CD4-positive, alpha-beta T cell (primary cell): Measurements from ENCODE around the gene TTYH2. TPM values are rescaled to one million over a fixed set of nuclear protein-coding genes. Genes with fewer than 3 reads are reported as not detected.

Source experiments
- ATAC-seq: fragments of 200-7000 bp; cut with Tn5 transposase; one replicate; pipeline ENCODE4 v1.10.0; 2022; ENCODE audit warnings: mild to moderate bottlenecking; ENCODE audit not compliant: poor library complexity
- CTCF ChIA-PET: fragments of 350-600 bp; sonication (Branson Sonifier 250); formaldehyde crosslinking; loops from one replicate; lab custom pipeline; 2021; ENCODE audit warnings: antibody characterized with exemption, inconsistent platforms; lab: Charles Lee
- POLR2A ChIA-PET: fragments of 350-600 bp; sonication (Branson Sonifier 250); formaldehyde crosslinking; loops from one replicate; lab custom pipeline; 2021; ENCODE audit warnings: antibody characterized with exemption, inconsistent platforms; lab: Charles Lee
- DNase-seq, 14 experiments: peaks; one replicate each; pipeline ENCODE4 v3.0.0-alpha.2; 2013 to 2020; ENCODE audit warnings: mixed read lengths in 2 of 14
- H3K27ac ChIP-seq, 2 donors: one replicate each; pipeline versions ENCODE4 v1.5.1 to v1.7.0; 2013; ENCODE audit warnings: low read length in 2 of 2, low read depth in 1 of 2, mild to moderate bottlenecking in 1 of 2
- H3K27me3 ChIP-seq, 2 experiments: 1 replicate in 1 of 2; 2 replicates in 1 of 2; pipeline versions ENCODE4 v1.6.1 to v1.7.0; 2013; ENCODE audit warnings: low read length in 2 of 2, control low read depth in 1 of 2, mild to moderate bottlenecking in 1 of 2, moderate library complexity in 1 of 2; ENCODE audit not compliant: insufficient read depth in 2 of 2, control insufficient read depth in 1 of 2
- H3K36me3 ChIP-seq: one replicate; pipeline ENCODE4 v1.6.1; 2013; ENCODE audit warnings: low read length, control low read depth; ENCODE audit not compliant: insufficient read depth
- H3K4me1 ChIP-seq: one replicate; pipeline ENCODE4 v1.6.1; 2013; ENCODE audit warnings: low read length, control low read depth; ENCODE audit not compliant: insufficient read depth
- H3K4me3 ChIP-seq: one replicate; pipeline ENCODE4 v1.5.1; 2013; ENCODE audit warnings: mild to moderate bottlenecking, low read length, moderate library complexity
- H3K9me3 ChIP-seq, 2 experiments: 1 replicate in 1 of 2; 2 replicates in 1 of 2; pipeline versions ENCODE4 v1.6.1 to v1.7.0; 2013; ENCODE audit warnings: low read length in 2 of 2, mild to moderate bottlenecking in 2 of 2, control low read depth in 1 of 2, moderate library complexity in 1 of 2; ENCODE audit not compliant: control insufficient read depth in 1 of 2, insufficient read depth in 1 of 2
- H3K27ac Mint-ChIP-seq: one replicate; pipeline ENCODE4 v1.8.0; 2020; ENCODE audit warnings: mixed read lengths
- H3K27me3 Mint-ChIP-seq: one replicate; pipeline ENCODE4 v1.8.0; 2021; ENCODE audit warnings: mixed read lengths
- H3K36me3 Mint-ChIP-seq: one replicate; pipeline ENCODE4 v1.8.0; 2021; ENCODE audit warnings: low read depth, mixed read lengths
- H3K4me1 Mint-ChIP-seq: one replicate; pipeline ENCODE4 v1.8.0; 2021; ENCODE audit warnings: low read depth, mixed read lengths
- H3K4me3 Mint-ChIP-seq: one replicate; pipeline ENCODE4 v1.8.0; 2020; ENCODE audit warnings: mild to moderate bottlenecking, mixed read lengths
- H3K9me3 Mint-ChIP-seq: one replicate; pipeline ENCODE4 v1.8.0; 2020; ENCODE audit warnings: mixed read lengths
- CTCF ChIP-seq: fragments of 200-600 bp; IDR thresholded peaks from one replicate; pipeline ENCODE4 v1.8.0; 2022; ENCODE audit warnings: antibody characterized with exemption, mild to moderate bottlenecking
- intact Hi-C, 2 experiments: fragments of 100-400 bp; cut with DNase I in 1 of 2; cut with micrococcal nuclease in 1 of 2; formaldehyde crosslinking; loops; one replicate each; pipeline versions ENCODE4 v1.15.1 to v1.9.0; 2023 to 2025; cut with DNase I, micrococcal nuclease
- total RNA-seq, 174 experiments: library from RNA in 2 of 174; stranded (reverse) in 2 of 174; gene quantifications; one replicate each; pipeline ENCODE4 v1.2.3 and lab custom pipeline; 2021 to 2026

Gene TTYH2
- total RNA-seq, 2 experiments from 2014 or later = 4.4 to 5.4 TPM

GRCh38 chr17:74201948-74202347 is 11.4 kb upstream of the TTYH2 start:
- DNase-seq (no peak), ATAC-seq (no peak)
- TF ChIP-seq CTCF = no peak
- ChIA-PET POLR2A (interaction anchor here (1.8 kb wide), 1 partner anchor 11 kb away, joined by 11 read pairs; the partner anchor contains the start of gene TTYH2), CTCF (no interaction called here)
- no peaks in the 10 kb centered on the region for H3K9me3 Mint-ChIP-seq
- H3K36me3 Mint-ChIP-seq = peaks cover 25% of the 10 kb centered on the region
- H3K36me3 ChIP-seq = peaks cover 28% of the 10 kb centered on the region
- H3K4me3 Mint-ChIP-seq = peak overlapping the region; percentile 71
- H3K27ac ChIP-seq = no peak overlapping the region
- H3K27me3 Mint-ChIP-seq = peaks cover 32% of the 10 kb centered on the region
- no peak overlapping the region for H3K27ac Mint-ChIP-seq
- H3K4me1 ChIP-seq = peaks cover 47% of the 10 kb centered on the region
- intact Hi-C loops = loop anchor here (2.0 to 10.0 kb wide), 4 partner anchors 255 to 1477 kb away; partner anchors contain the start of gene RAB37 (in 1 of the 2)
- no peaks in the 10 kb centered on the region for H3K9me3 ChIP-seq
- no peak overlapping the region for H3K4me3 ChIP-seq
- H3K27me3 ChIP-seq = peaks cover 24 to 25% of the 10 kb centered on the region in 2 experiments
- peaks cover 38% of the 10 kb centered on the region for H3K4me1 Mint-ChIP-seq

- POLR2A ChIA-PET = interaction anchor here (0.6 to 1.8 kb wide), 6 partner anchors 10 to 1476 kb away, joined by 3 to 11 read pairs (median 3); partner anchors contain the start of genes BTBD17 and TTYH2
- peaks cover 20 to 24% of the 10 kb centered on the region in 2 experiments for H3K27me3 ChIP-seq
- Mint-ChIP-seq H3K4me3 (peak overlapping the region; percentile 94), H3K27ac (peak overlapping the region; percentile 82), H3K36me3 (peaks cover 32% of the 10 kb centered on the region), H3K4me1 (peaks cover 41% of the 10 kb centered on the region), H3K9me3 (no peaks in the 10 kb centered on the region), H3K27me3 (peaks cover 23% of the 10 kb centered on the region)
- CTCF ChIA-PET = interaction anchor here (0.9 to 2.5 kb wide), 6 partner anchors 9 to 166 kb away, joined by 3 to 16 read pairs (median 4); partner anchors contain the start of genes BTBD17 and TTYH2
- H3K9me3 ChIP-seq = no peaks in the 10 kb centered on the region
- TF ChIP-seq CTCF = no peak
- intact Hi-C loops = loop anchor here (2.0 to 10.0 kb wide), 4 partner anchors 254 to 1478 kb away; partner anchors contain the start of gene RAB37 (in 1 of the 2)
- ATAC-seq (no peak), DNase-seq (peak in 1 of 14 experiments; percentile 35)
- H3K4me1 ChIP-seq = peaks cover 53% of the 10 kb centered on the region
- H3K4me3 ChIP-seq = no peak overlapping the region
- H3K27ac ChIP-seq = no peak overlapping the region
- H3K36me3 ChIP-seq = peaks cover 38% of the 10 kb centered on the region
Observed at GRCh38 chr17:74202938-74203337, 10.4 kb upstream of the TTYH2 start.

- H3K36me3 Mint-ChIP-seq = peaks cover 39% of the 10 kb centered on the region
- H3K4me3 Mint-ChIP-seq = peak within 1 kb of the TSS; percentile 94
- peaks cover 18 to 24% of the 10 kb centered on the region in 2 experiments for H3K27me3 ChIP-seq
- intact Hi-C loops = loop anchor here (2.0 to 10.0 kb wide), 4 partner anchors 253 to 1479 kb away; partner anchors contain the start of gene RAB37 (in 1 of the 2)
- ATAC-seq (peak; percentile 85), DNase-seq (peak; percentile 88 to 97 (median 95))
- H3K27ac Mint-ChIP-seq = peak within 1 kb of the TSS; percentile 82
- CTCF ChIA-PET = interaction anchor here (0.9 to 2.5 kb wide), 6 partner anchors 8 to 165 kb away, joined by 3 to 16 read pairs (median 4); partner anchors contain the start of genes BTBD17 and TTYH2
- TF ChIP-seq CTCF = peak; percentile 89
- peak within 1 kb of the TSS; percentile 97 for H3K4me3 ChIP-seq
- peaks cover 44% of the 10 kb centered on the region for H3K4me1 Mint-ChIP-seq
- peak within 1 kb of the TSS; percentile 69 to 87 for H3K27ac ChIP-seq
- peaks cover 59% of the 10 kb centered on the region for H3K4me1 ChIP-seq
- no peaks in the 10 kb centered on the region for H3K9me3 Mint-ChIP-seq
- H3K9me3 ChIP-seq = no peaks in the 10 kb centered on the region
- POLR2A ChIA-PET = interaction anchor here (0.6 to 1.8 kb wide), 7 partner anchors 9 to 1477 kb away, joined by 3 to 18 read pairs (median 3); partner anchors contain the start of genes BTBD17 and TTYH2
- peaks cover 44% of the 10 kb centered on the region for H3K36me3 ChIP-seq
- peaks cover 16% of the 10 kb centered on the region for H3K27me3 Mint-ChIP-seq
Observed at GRCh38 chr17:74203439-74204240, 9.7 kb upstream of the TTYH2 start, which contains the start of gene RPL38. RPL38 (plus strand) TSS chr17:74203678; CDS start chr17:74203956, 278 bp downstream.
